Activated T-cell treated with anti-CD3 and anti-CD28 coated beads, Interleukin-2, amount 50 U/mL, for 72 hours (primary cell): ENCODE measurements around the gene AKT3. TPM values are rescaled to one million over a fixed set of nuclear protein-coding genes. Genes with fewer than 3 reads are reported as not detected.
A peak's percentile ranks its signal among the peaks of the same experiment; 100 is the strongest.
"Not testable (repeated sequence)": the region's sequence is repeated elsewhere in the genome, so short reads cannot be mapped to it uniquely, and the experiment has no call there.

Experiments
- ATAC-seq, 2 donors: fragments of 150-1000 bp; cut with Tn5 transposase; replicated peaks in 1 of 2; 2 replicates each; pipeline ENCODE4 v1.10.0; 2021; ENCODE audit warnings: moderate library complexity in 2 of 2, mild to moderate bottlenecking in 1 of 2
- DNase-seq, 2 donors: peaks; one replicate each; pipeline ENCODE4 v3.0.0; 2021 to 2022; ENCODE audit warnings: mixed read lengths in 1 of 2
- H3K27ac Mint-ChIP-seq: one replicate; pipeline ENCODE4 v1.8.0; 2022; ENCODE audit warnings: mild to moderate bottlenecking, moderate library complexity, mixed read lengths
- H3K27me3 Mint-ChIP-seq: one replicate; pipeline ENCODE4 v1.8.0; 2022; ENCODE audit warnings: low read depth, mixed read lengths
- H3K36me3 Mint-ChIP-seq, 2 donors: one replicate each; pipeline ENCODE4 v1.8.0; 2022; ENCODE audit warnings: mixed read lengths in 2 of 2, mild to moderate bottlenecking in 1 of 2; ENCODE audit not compliant: insufficient read depth in 2 of 2
- H3K4me1 Mint-ChIP-seq: one replicate; pipeline ENCODE4 v1.8.0; 2022; ENCODE audit warnings: low read depth, mixed read lengths
- H3K4me3 Mint-ChIP-seq, 2 donors: one replicate each; pipeline ENCODE4 v1.8.0; 2022; ENCODE audit warnings: mild to moderate bottlenecking in 2 of 2, mixed read lengths in 2 of 2, moderate library complexity in 2 of 2
- H3K9me3 Mint-ChIP-seq, 2 donors: one replicate each; pipeline ENCODE4 v1.8.0; 2022; ENCODE audit warnings: mixed read lengths in 2 of 2
- total RNA-seq, 2 donors: library from RNA; stranded (reverse); gene quantifications; one replicate each; pipeline ENCODE4 v1.2.3, GENCODE V29; 2022

The AKT3 gene
- total RNA-seq, 2 donors from 2014 or later = 32.6 to 46.7 TPM

GRCh38 chr1:243680860-243681259 lies 169.2 kb downstream of the AKT3 start:
- Mint-ChIP-seq H3K4me1 (no peaks in the 10 kb centered on the region), H3K4me3 (no peak overlapping the region), H3K36me3 (peaks cover 3 to 7% of the 10 kb centered on the region in 2 donors), H3K9me3 (no peaks in the 10 kb centered on the region), H3K27me3 (no peaks in the 10 kb centered on the region), H3K27ac (no peak overlapping the region)
- ATAC-seq (no peak), DNase-seq (no peak)

GRCh38 chr1:243672539-243673074 lies 177.4 kb downstream of the AKT3 start:
- H3K4me1 Mint-ChIP-seq = no peaks in the 10 kb centered on the region
- H3K27ac Mint-ChIP-seq = no peak overlapping the region
- H3K36me3 Mint-ChIP-seq = peaks cover 6 to 7% of the 10 kb centered on the region in 2 donors
- H3K4me3 Mint-ChIP-seq = no peak overlapping the region
- no peaks in the 10 kb centered on the region for H3K27me3 Mint-ChIP-seq
- DNase-seq (no peak), ATAC-seq (no peak)
- no peaks in the 10 kb centered on the region for H3K9me3 Mint-ChIP-seq

GRCh38 chr1:243667591-243667990 lies 182.5 kb downstream of the AKT3 start:
- Mint-ChIP-seq H3K27ac (peak overlapping the region; percentile 39), H3K36me3 (peaks cover 6 to 8% of the 10 kb centered on the region in 2 donors), H3K4me3 (no peak overlapping the region), H3K4me1 (no peaks in the 10 kb centered on the region), H3K27me3 (no peaks in the 10 kb centered on the region), H3K9me3 (no peaks in the 10 kb centered on the region)
- ATAC-seq (no peak), DNase-seq (no peak)

GRCh38 chr1:243667133-243667532 lies 182.9 kb downstream of the AKT3 start:
- no peak overlapping the region for H3K27ac Mint-ChIP-seq
- H3K36me3 Mint-ChIP-seq = peaks cover 6 to 8% of the 10 kb centered on the region in 2 donors
- ATAC-seq = no peak
- H3K27me3 Mint-ChIP-seq = no peaks in the 10 kb centered on the region
- H3K4me3 Mint-ChIP-seq = no peak overlapping the region
- H3K9me3 Mint-ChIP-seq = no peaks in the 10 kb centered on the region
- no peak for DNase-seq
- H3K4me1 Mint-ChIP-seq = no peaks in the 10 kb centered on the region

GRCh38 chr1:243663651-243664050 lies 186.4 kb downstream of the AKT3 start:
- DNase-seq (no peak), ATAC-seq (no peak)
- Mint-ChIP-seq H3K4me1 (no peaks in the 10 kb centered on the region), H3K36me3 (peaks cover 9 to 20% of the 10 kb centered on the region in 2 donors), H3K9me3 (no peaks in the 10 kb centered on the region), H3K27ac (no peak overlapping the region), H3K27me3 (no peaks in the 10 kb centered on the region), H3K4me3 (no peak overlapping the region)

GRCh38 chr1:243662169-243662568 lies 187.9 kb downstream of the AKT3 start:
- H3K4me3 Mint-ChIP-seq, DNase-seq, ATAC-seq, H3K4me1 Mint-ChIP-seq, H3K9me3 Mint-ChIP-seq, H3K27me3 Mint-ChIP-seq, H3K27ac Mint-ChIP-seq: not testable (repeated sequence)
- peaks cover 9 to 32% of the 10 kb centered on the region in 2 donors for H3K36me3 Mint-ChIP-seq

GRCh38 chr1:243658594-243659105 lies 191.4 kb downstream of the AKT3 start:
- Mint-ChIP-seq H3K36me3 (peaks cover 9 to 28% of the 10 kb centered on the region in 2 donors), H3K27ac (no peak overlapping the region), H3K4me3 (no peak overlapping the region), H3K27me3 (no peaks in the 10 kb centered on the region), H3K4me1 (no peaks in the 10 kb centered on the region), H3K9me3 (no peaks in the 10 kb centered on the region)
- DNase-seq (no peak), ATAC-seq (no peak)

- Mint-ChIP-seq H3K27me3 (no peaks in the 10 kb centered on the region), H3K27ac (no peak overlapping the region), H3K4me1 (no peaks in the 10 kb centered on the region), H3K4me3 (no peak overlapping the region), H3K9me3 (no peaks in the 10 kb centered on the region), H3K36me3 (peaks cover 5 to 29% of the 10 kb centered on the region in 2 donors)
- ATAC-seq (no peak), DNase-seq (no peak)
These were observed 192.2 kb downstream of the AKT3 start for GRCh38 chr1:243657793-243658192.

- not testable (repeated sequence) for DNase-seq, ATAC-seq, H3K27ac Mint-ChIP-seq, H3K4me3 Mint-ChIP-seq, H3K4me1 Mint-ChIP-seq, H3K27me3 Mint-ChIP-seq, H3K9me3 Mint-ChIP-seq
- H3K36me3 Mint-ChIP-seq = peaks cover 15 to 19% of the 10 kb centered on the region in 2 donors
These were observed 200.5 kb downstream of the AKT3 start for GRCh38 chr1:243649530-243649929.

- Mint-ChIP-seq H3K27ac (no peak overlapping the region), H3K9me3 (peaks cover 0 to 5% of the 10 kb centered on the region in 2 donors), H3K27me3 (no peaks in the 10 kb centered on the region), H3K4me3 (no peak overlapping the region), H3K4me1 (no peaks in the 10 kb centered on the region), H3K36me3 (peaks cover 13 to 15% of the 10 kb centered on the region in 2 donors)
- ATAC-seq (no peak), DNase-seq (no peak)
These were observed 203.2 kb downstream of the AKT3 start for GRCh38 chr1:243646841-243647240.

- Mint-ChIP-seq H3K4me3 (no peak overlapping the region), H3K9me3 (peaks cover 0 to 2% of the 10 kb centered on the region in 2 donors), H3K27me3 (no peaks in the 10 kb centered on the region), H3K36me3 (peaks cover 3 to 6% of the 10 kb centered on the region in 2 donors), H3K4me1 (no peaks in the 10 kb centered on the region), H3K27ac (no peak overlapping the region)
- DNase-seq (no peak), ATAC-seq (no peak)
These were observed 204.8 kb downstream of the AKT3 start for GRCh38 chr1:243645281-243645680.

- no peak for DNase-seq
- H3K27ac Mint-ChIP-seq = no peak overlapping the region
- no peak overlapping the region for H3K4me3 Mint-ChIP-seq
- no peak for ATAC-seq
- H3K9me3 Mint-ChIP-seq = no peaks in the 10 kb centered on the region
- no peaks in the 10 kb centered on the region for H3K27me3 Mint-ChIP-seq
- H3K36me3 Mint-ChIP-seq = peaks cover 3 to 17% of the 10 kb centered on the region in 2 donors
- H3K4me1 Mint-ChIP-seq = peaks cover 16% of the 10 kb centered on the region
These were observed 207.1 kb downstream of the AKT3 start for GRCh38 chr1:243642936-243643335.

GRCh38 chr1:243639027-243639658 lies 210.9 kb downstream of the AKT3 start:
- H3K27me3 Mint-ChIP-seq = no peaks in the 10 kb centered on the region
- H3K27ac Mint-ChIP-seq = no peak overlapping the region
- no peaks in the 10 kb centered on the region for H3K9me3 Mint-ChIP-seq
- peaks cover 3 to 14% of the 10 kb centered on the region in 2 donors for H3K36me3 Mint-ChIP-seq
- ATAC-seq = no peak
- no peak overlapping the region for H3K4me3 Mint-ChIP-seq
- no peak for DNase-seq
- H3K4me1 Mint-ChIP-seq = peaks cover 18% of the 10 kb centered on the region

- ATAC-seq = no peak
- no peak overlapping the region for H3K4me3 Mint-ChIP-seq
- H3K27ac Mint-ChIP-seq = no peak overlapping the region
- H3K4me1 Mint-ChIP-seq = peaks cover 18% of the 10 kb centered on the region
- H3K27me3 Mint-ChIP-seq = no peaks in the 10 kb centered on the region
- no peaks in the 10 kb centered on the region for H3K9me3 Mint-ChIP-seq
- peaks cover 3 to 14% of the 10 kb centered on the region in 2 donors for H3K36me3 Mint-ChIP-seq
- no peak for DNase-seq
These were observed 211.9 kb downstream of the AKT3 start for GRCh38 chr1:243638186-243638585.
